Urothelium cell line (cell line): ENCODE results near the gene HAAO.

Source experiments
- DNase-seq: peaks from one replicate; pipeline ENCODE4 v3.0.0; 2011; ENCODE audit warnings: low spot score, mixed read lengths
- FAIRE-seq: peaks from 2 replicates; lab custom pipeline; 2011; peaks lifted over from hg19 to GRCh38; lab: Jason Lieb, UNC

Gene HAAO

GRCh38 chr2:42794271-42795046 is 2.1 kb upstream of the HAAO start:
- peak; percentile 17 for FAIRE-seq
- DNase-seq = no peak

DNA sequence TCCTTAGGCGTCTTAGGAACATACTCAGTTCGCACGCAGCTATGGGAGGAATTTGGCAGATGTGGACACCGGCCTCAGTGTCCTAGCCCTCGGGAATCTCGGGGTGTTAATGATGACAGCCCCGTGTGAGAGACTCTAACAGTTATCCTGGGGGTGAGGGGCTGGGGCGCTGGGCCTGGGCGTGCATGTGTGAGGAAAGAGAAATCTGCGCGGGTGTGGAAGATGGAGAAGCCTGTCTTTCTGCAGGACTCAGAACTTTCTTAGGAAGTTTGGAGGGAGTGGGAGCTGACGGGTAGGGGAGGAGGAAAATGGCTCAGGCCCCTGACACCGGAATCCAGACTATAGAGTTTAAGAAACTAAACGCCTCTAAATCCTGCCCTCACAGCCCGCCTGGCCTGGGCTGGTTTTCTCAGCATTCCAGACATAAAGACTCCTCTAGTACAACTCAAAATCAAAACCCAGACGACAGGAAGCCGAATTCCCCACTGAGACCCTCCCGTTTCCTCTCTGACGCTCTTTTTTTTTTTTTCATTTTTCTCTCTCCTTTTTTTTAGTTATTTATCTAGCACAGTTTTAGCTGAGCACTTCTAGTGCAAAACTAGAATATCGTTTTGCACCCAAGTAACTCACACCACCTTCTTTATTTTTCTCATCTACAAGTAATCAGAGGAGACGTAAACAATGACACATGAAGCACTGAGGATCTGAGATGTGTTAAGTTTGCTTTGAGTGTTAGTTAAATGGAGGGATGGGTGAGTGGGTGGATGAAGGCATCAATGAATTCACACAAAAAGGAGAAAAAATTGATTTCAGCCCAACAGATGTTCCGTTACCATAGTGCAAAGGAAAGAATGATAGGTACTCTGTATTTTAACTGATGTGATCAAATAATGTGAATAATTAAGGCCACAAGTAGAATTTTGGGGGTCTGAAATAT is 1.2 kb upstream of the HAAO start:
- DNase-seq (no peak), FAIRE-seq (no peak)

- FAIRE-seq = no peak
These were observed 248 bp downstream of the HAAO start for GRCh38 chr2:42792087-42792582.

GRCh38 chr2:42791606-42792005 is 777 bp downstream of the HAAO start:
- no peak for FAIRE-seq
- no peak for DNase-seq

More at GRCh38 chr2:42792087-42792582, 248 bp downstream of the HAAO start:
- no peak for DNase-seq

GRCh38 chr2:42789751-42790150 is 2.6 kb downstream of the HAAO start:
- FAIRE-seq (no peak), DNase-seq (no peak)

- FAIRE-seq (peak; percentile 92), DNase-seq (no peak)
These were observed 3.5 kb downstream of the HAAO start for GRCh38 chr2:42788882-42789281.

DNA sequence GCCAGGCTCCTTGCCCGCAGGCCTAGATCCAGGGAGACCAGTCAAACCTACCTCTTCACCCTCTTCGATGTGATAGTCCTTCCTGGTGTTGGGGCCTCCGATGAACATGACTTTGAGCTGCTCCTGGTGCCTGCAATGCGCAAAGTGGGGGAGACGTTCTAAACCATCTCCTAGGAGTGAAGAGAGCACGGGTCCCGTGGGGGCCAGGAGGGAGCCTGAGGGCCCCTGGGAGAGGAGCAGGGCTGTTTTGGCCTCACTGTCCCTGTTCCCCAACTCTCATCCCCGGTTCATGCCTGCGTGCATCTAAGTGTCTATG is 3.9 kb downstream of the HAAO start:
- DNase-seq = no peak
- FAIRE-seq = no peak

- DNase-seq = no peak
- FAIRE-seq = peak; percentile 79
These were observed 4.5 kb downstream of the HAAO start for GRCh38 chr2:42787788-42788477.

GRCh38 chr2:42787424-42787787 is 5.0 kb downstream of the HAAO start:
- FAIRE-seq (no peak), DNase-seq (no peak)

GRCh38 chr2:42786561-42787345 is 5.6 kb downstream of the HAAO start:
- DNase-seq (no peak), FAIRE-seq (no peak)

DNA sequence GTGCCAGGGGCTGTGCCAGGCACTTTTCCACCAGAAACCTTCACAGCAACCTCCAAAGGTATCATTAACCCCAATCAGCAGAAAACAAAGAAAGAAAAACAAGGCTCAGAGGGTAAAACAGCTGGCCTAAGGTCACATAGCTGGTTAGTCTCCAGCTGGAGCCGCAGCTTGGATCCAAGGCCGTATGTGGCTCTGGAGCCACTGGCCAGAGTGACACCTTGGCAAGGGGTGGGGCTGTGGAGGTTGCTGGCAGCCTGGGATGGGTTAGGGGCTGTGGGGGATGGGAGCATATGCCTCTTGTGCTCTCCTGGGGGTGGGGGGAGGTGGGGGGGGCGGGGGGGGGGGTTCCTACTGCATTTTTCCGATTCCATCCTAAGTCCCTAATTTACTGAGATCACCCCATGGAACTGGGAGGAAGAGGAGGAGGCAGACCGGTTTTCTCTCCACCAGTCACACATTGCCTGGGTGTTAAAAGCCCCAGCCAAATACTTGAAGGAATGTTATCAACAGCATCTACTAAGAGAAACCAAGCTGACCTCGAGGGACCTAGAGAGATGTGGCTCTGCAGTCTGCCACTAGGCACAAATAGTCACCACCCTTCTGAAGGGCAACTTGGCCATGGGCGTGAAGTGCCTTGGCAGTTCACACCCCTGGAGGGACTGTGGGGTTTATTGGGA is 8.0 kb downstream of the HAAO start:
- DNase-seq (no peak), FAIRE-seq (no peak)

- DNase-seq = no peak
- no peak for FAIRE-seq
These were observed 8.9 kb downstream of the HAAO start for GRCh38 chr2:42783511-42783910.

GRCh38 chr2:42781181-42781580 is 11.2 kb downstream of the HAAO start:
- DNase-seq (no peak), FAIRE-seq (no peak)

- FAIRE-seq = peak; percentile 20
- DNase-seq = no peak
These were observed 14.2 kb downstream of the HAAO start for GRCh38 chr2:42777883-42778805.

- DNase-seq (no peak), FAIRE-seq (no peak)
These were observed 16.6 kb downstream of the HAAO start for GRCh38 chr2:42775810-42776209.

GRCh38 chr2:42775186-42775585 is 17.2 kb downstream of the HAAO start:
- no peak for FAIRE-seq
- DNase-seq = no peak

DNA sequence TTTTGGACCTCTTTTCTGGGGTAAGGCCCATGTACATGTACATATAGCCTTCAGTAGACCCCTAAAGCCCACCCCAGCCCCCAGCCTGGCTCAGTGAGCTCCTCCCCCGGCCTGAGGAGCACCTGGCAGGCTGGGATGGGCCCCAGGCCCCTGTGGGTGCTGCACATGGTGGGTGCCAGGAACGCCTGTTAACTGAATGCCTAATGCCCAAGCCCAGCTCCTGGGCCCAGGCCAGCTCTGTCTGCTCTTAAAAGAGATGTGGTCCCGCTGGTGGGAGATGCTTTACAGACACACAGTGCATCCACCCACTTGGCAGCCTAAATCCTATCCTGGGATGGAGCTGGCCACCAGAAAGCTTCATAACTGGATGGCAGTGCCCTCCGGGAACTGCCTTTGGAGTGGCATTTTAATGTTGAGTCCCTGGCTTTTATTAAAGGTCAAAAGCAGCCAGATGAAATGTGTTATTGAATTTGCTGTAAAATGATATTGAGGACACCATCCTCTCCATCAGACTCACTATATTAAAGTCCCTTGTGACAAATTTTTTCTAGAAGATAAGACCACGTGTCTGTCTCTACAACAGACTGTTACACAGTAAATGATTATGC is 20.7 kb downstream of the HAAO start:
- FAIRE-seq (no peak), DNase-seq (no peak)

- DNase-seq (peak; percentile 74), FAIRE-seq (no peak)
These were observed 21.9 kb downstream of the HAAO start for GRCh38 chr2:42770288-42771131.
